H9 (cell line): ENCODE results near the gene BTBD6. TPM values are rescaled to one million over a fixed set of nuclear protein-coding genes. Genes with fewer than 3 reads are reported as not detected.

Source experiments
- DNase-seq: peaks from one replicate; pipeline ENCODE4 v3.0.0-alpha.2; 2017
- H2AFZ ChIP-seq: one replicate; pipeline ENCODE4 v1.6.1; 2013; ENCODE audit warnings: mild to moderate bottlenecking, low read length, control low read depth, moderate library complexity
- H2AK5ac ChIP-seq: 2 replicates; pipeline ENCODE4 v1.6.1; 2013; ENCODE audit warnings: low read length, control low read depth, mixed read lengths; ENCODE audit not compliant: insufficient read length
- H2BK120ac ChIP-seq: one replicate; pipeline ENCODE4 v1.6.1; 2013; ENCODE audit warnings: low read depth, mild to moderate bottlenecking, low read length, control low read depth, inconsistent platforms; ENCODE audit not compliant: poor library complexity, severe bottlenecking
- H2BK12ac ChIP-seq: 2 replicates; pipeline ENCODE4 v1.6.1; 2013; ENCODE audit warnings: low read length, control low read depth, mixed read lengths, low read depth; ENCODE audit not compliant: insufficient read length
- H2BK15ac ChIP-seq: 2 replicates; pipeline ENCODE4 v1.6.1; 2013; ENCODE audit warnings: low read depth, low read length, control low read depth
- H2BK20ac ChIP-seq: one replicate; pipeline ENCODE4 v1.6.1; 2013; ENCODE audit warnings: low read depth, mild to moderate bottlenecking, low read length, control low read depth, inconsistent platforms; ENCODE audit not compliant: poor library complexity, severe bottlenecking
- H2BK5ac ChIP-seq: 2 replicates; pipeline ENCODE4 v1.6.1; 2013; ENCODE audit warnings: low read length, control low read depth, mixed read lengths; ENCODE audit not compliant: insufficient read length
- H3K14ac ChIP-seq: 2 replicates; pipeline ENCODE4 v1.6.1; 2013; ENCODE audit warnings: low read length, control low read depth; ENCODE audit not compliant: insufficient read depth
- H3K18ac ChIP-seq: 2 replicates; pipeline ENCODE4 v1.6.1; 2013; ENCODE audit warnings: low read depth, mild to moderate bottlenecking, mixed read lengths, low read length, control low read depth; ENCODE audit not compliant: insufficient read length
- H3K23ac ChIP-seq: 2 replicates; pipeline ENCODE4 v1.6.1; 2013; ENCODE audit warnings: low read length, control low read depth, mixed read lengths, low read depth; ENCODE audit not compliant: insufficient read length
- H3K23me2 ChIP-seq: 2 replicates; pipeline ENCODE4 v1.6.1; 2013; ENCODE audit warnings: low read depth, mild to moderate bottlenecking, mixed read lengths, low read length, control low read depth; ENCODE audit not compliant: insufficient read length, poor library complexity, severe bottlenecking
- H3K27ac ChIP-seq: 2 replicates; pipeline ENCODE4 v1.5.1; 2013; ENCODE audit warnings: low read length, control low read depth, mixed read lengths, low read depth; ENCODE audit not compliant: insufficient read length
- H3K27me3 ChIP-seq: 2 replicates; pipeline ENCODE4 v1.6.1; 2013; ENCODE audit warnings: low read length, control low read depth, inconsistent platforms; ENCODE audit not compliant: insufficient read depth
- H3K4ac ChIP-seq: 2 replicates; pipeline ENCODE4 v1.6.1; 2013; ENCODE audit warnings: low read depth, mild to moderate bottlenecking, control low read depth, inconsistent platforms, low read length, moderate library complexity
- H3K4me1 ChIP-seq: 2 replicates; pipeline ENCODE4 v1.6.1; 2013; ENCODE audit warnings: low read length, control low read depth, inconsistent platforms; ENCODE audit not compliant: insufficient read depth
- H3K4me2 ChIP-seq: 2 replicates; pipeline ENCODE4 v1.6.1; 2013; ENCODE audit warnings: low read length, control low read depth, mixed read lengths; ENCODE audit not compliant: insufficient read length, insufficient read depth
- H3K56ac ChIP-seq: 2 replicates; pipeline ENCODE4 v1.6.1; 2013; ENCODE audit warnings: low read depth, mild to moderate bottlenecking, mixed read lengths, low read length, control low read depth; ENCODE audit not compliant: insufficient read length
- H3K79me1 ChIP-seq: 2 replicates; pipeline ENCODE4 v1.6.1; 2013; ENCODE audit warnings: low read depth, mild to moderate bottlenecking, moderate library complexity, low read length, control low read depth, inconsistent platforms; ENCODE audit not compliant: insufficient read depth, poor library complexity, severe bottlenecking
- H3K79me2 ChIP-seq: 2 replicates; pipeline ENCODE4 v1.6.1; 2013; ENCODE audit warnings: low read length, control low read depth, inconsistent platforms; ENCODE audit not compliant: insufficient read depth
- H3K9ac ChIP-seq: 2 replicates; pipeline ENCODE4 v1.6.1; 2013; ENCODE audit warnings: low read length, control low read depth, mixed read lengths; ENCODE audit not compliant: insufficient read length; ENCODE audit errors: extremely low read depth
- H3K9me3 ChIP-seq: one replicate; pipeline ENCODE4 v1.6.1; 2013; ENCODE audit warnings: low read depth, low read length, inconsistent platforms; ENCODE audit not compliant: control insufficient read depth
- H3T11ph ChIP-seq: one replicate; pipeline ENCODE4 v1.6.1; 2013; ENCODE audit warnings: mild to moderate bottlenecking, low read length, control low read depth, inconsistent platforms
- H4K20me1 ChIP-seq: one replicate; pipeline ENCODE4 v1.6.1; 2013; ENCODE audit not compliant: control insufficient read depth, insufficient read length, insufficient read depth
- H4K5ac ChIP-seq: 2 replicates; pipeline ENCODE4 v1.6.1; 2013; ENCODE audit warnings: low read depth, mild to moderate bottlenecking, mixed read lengths, low read length, control low read depth; ENCODE audit not compliant: insufficient read length
- H4K8ac ChIP-seq: replicated peaks from 2 replicates; pipeline ENCODE4 v1.6.1; 2013; ENCODE audit warnings: low read length, control low read depth, mixed read lengths, low read depth; ENCODE audit not compliant: insufficient read length
- H4K91ac ChIP-seq: 2 replicates; pipeline ENCODE4 v1.6.1; 2013; ENCODE audit warnings: low read depth, mild to moderate bottlenecking, moderate library complexity, mixed read lengths, low read length, control low read depth; ENCODE audit not compliant: insufficient read length
- H3K27ac Mint-ChIP-seq, 3 experiments: 2 replicates in 2 of 3; 3 replicates in 1 of 3; pipeline ENCODE4 v1.8.0; 2020 to 2021; ENCODE audit warnings: mixed read lengths in 3 of 3, mild to moderate bottlenecking in 1 of 3, moderate library complexity in 1 of 3
- H3K27me3 Mint-ChIP-seq: 2 replicates; pipeline ENCODE4 v1.8.0; 2021; ENCODE audit warnings: low read depth, mild to moderate bottlenecking, moderate library complexity, mixed read lengths
- H3K36me3 Mint-ChIP-seq, 3 experiments: 2 replicates in 2 of 3; 3 replicates in 1 of 3; pipeline ENCODE4 v1.8.0; 2020 to 2021; ENCODE audit warnings: low read depth in 3 of 3, mixed read lengths in 3 of 3; ENCODE audit not compliant: insufficient read depth in 1 of 3
- H3K4me1 Mint-ChIP-seq, 2 experiments: 2 replicates each; pipeline ENCODE4 v1.8.0; 2020; ENCODE audit warnings: mixed read lengths in 2 of 2
- H3K4me3 Mint-ChIP-seq, 2 experiments: 2 replicates in 1 of 2; 3 replicates in 1 of 2; pipeline ENCODE4 v1.8.0; 2020 to 2021; ENCODE audit warnings: mild to moderate bottlenecking in 2 of 2, mixed read lengths in 2 of 2, moderate library complexity in 1 of 2
- H3K9me3 Mint-ChIP-seq, 2 experiments: 2 replicates in 1 of 2; 3 replicates in 1 of 2; pipeline ENCODE4 v1.8.0; 2020; ENCODE audit warnings: mild to moderate bottlenecking in 2 of 2, mixed read lengths in 2 of 2, moderate library complexity in 1 of 2
- CTCF ChIP-seq: fragments of 200-600 bp; sonication (generic); conservative IDR thresholded peaks from 3 replicates; pipeline ENCODE4 v1.8.0; 2021; ENCODE audit warnings: antibody characterized with exemption, mild to moderate bottlenecking
- WGBS: extraction: QIAGEN DNeasy Blood & Tissue Kit; methylation state at CpG from one replicate; pipeline ENCODE4 v1.1.7; 2013; ENCODE audit warnings: missing lambda C conversion rate, low lambda C conversion rate, mixed read lengths; ENCODE audit not compliant: insufficient read length; ENCODE audit errors: extremely low coverage; 5-methylcytosine and 5-hydroxymethylcytosine counted together
- total RNA-seq: library from RNA; stranded (reverse); gene quantifications from 2 replicates; pipeline ENCODE4 v1.2.1, GENCODE V29; 2021

Gene BTBD6
- total RNA-seq, 1 experiment from 2014 or later, result 23.3 TPM

- WGBS, result no CpG with 5 or more reads among the region's 4 CpGs
Measured at GRCh38 chr14:105250986-105251385, 2.7 kb downstream of the BTBD6 start.

More at GRCh38 chr14:105250986-105251385, 2.7 kb downstream of the BTBD6 start:
- H3K4me3 Mint-ChIP-seq, result no peak overlapping the region
- H3K56ac ChIP-seq, result no peak overlapping the region
- H3K4me1 ChIP-seq, result no peaks in the 10 kb centered on the region
- no peaks in the 10 kb centered on the region for H3K9me3 Mint-ChIP-seq
- H2BK20ac ChIP-seq, result no peak overlapping the region
- H3K23ac ChIP-seq, result no peak overlapping the region
- no peak overlapping the region for H2BK15ac ChIP-seq
- H4K20me1 ChIP-seq, result no peaks in the 10 kb centered on the region
- H3K14ac ChIP-seq, result no peak overlapping the region
- H3T11ph ChIP-seq, result no peak overlapping the region
- peaks cover 6% of the 10 kb centered on the region for H3K27me3 Mint-ChIP-seq
- peaks cover 5% of the 10 kb centered on the region for H3K23me2 ChIP-seq
- no peak overlapping the region for H3K4me2 ChIP-seq
- H4K91ac ChIP-seq, result no peak overlapping the region
- no peak overlapping the region for H3K4ac ChIP-seq
- H4K8ac ChIP-seq, result no peak overlapping the region
- H4K5ac ChIP-seq, result no peak overlapping the region
- peaks cover 3 to 6% of the 10 kb centered on the region in 2 experiments; a peak in 3 of 4 replicates for H3K4me1 Mint-ChIP-seq
- no peak overlapping the region for H3K27ac Mint-ChIP-seq
- no peak overlapping the region for H3K18ac ChIP-seq
- H3K27ac ChIP-seq, result no peak overlapping the region
- H2BK12ac ChIP-seq, result no peak overlapping the region
- H3K9ac ChIP-seq, result no peak overlapping the region
- no peaks in the 10 kb centered on the region for H3K9me3 ChIP-seq
- no peak overlapping the region for H2BK120ac ChIP-seq
- H3K79me1 ChIP-seq, result no peaks in the 10 kb centered on the region
- H2AFZ ChIP-seq, result no peak overlapping the region
- DNase-seq, result no peak
- H2BK5ac ChIP-seq, result no peak overlapping the region
- H3K27me3 ChIP-seq, result no peaks in the 10 kb centered on the region
- H3K36me3 Mint-ChIP-seq, result peaks cover 4 to 30% (median 18%) of the 10 kb centered on the region in 3 experiments; a peak in 6 of 7 replicates
- TF ChIP-seq CTCF, result no peak
- no peak overlapping the region for H2AK5ac ChIP-seq
- no peaks in the 10 kb centered on the region for H3K79me2 ChIP-seq
